Activated CD4-positive, alpha-beta T cell treated with anti-CD3 and anti-CD28 coated beads, Interleukin-2, Interleukin-6, amounts not matched to agents 100 ng/mL and 50 ng/mL, durations not matched to agents 16 hours and 8 hours (primary cell): ENCODE data around the gene SLC30A7.

Source experiments
- DNase-seq: peaks from one replicate; pipeline ENCODE4 v3.0.0-alpha.2; 2020

The SLC30A7 gene

GRCh38 chr1:101029184-101029583 is 133.3 kb downstream of the SLC30A7 start:
- no peak for DNase-seq

- DNase-seq: no peak
Measured at GRCh38 chr1:101030881-101031280, 135.0 kb downstream of the SLC30A7 start.
